SH-SY5Y (cell line): ENCODE results near the gene RIN3.

Experiments
- GATA2 ChIP-seq: IDR thresholded peaks from 2 replicates; pipeline ENCODE4 v1.6.1; 2011; ENCODE audit warnings: mild to moderate bottlenecking, low read depth, low read length
- GATA3 ChIP-seq: IDR thresholded peaks from 2 replicates; pipeline ENCODE4 v1.6.1; 2011; ENCODE audit warnings: low read depth, mild to moderate bottlenecking, low read length, moderate library complexity

DNA sequence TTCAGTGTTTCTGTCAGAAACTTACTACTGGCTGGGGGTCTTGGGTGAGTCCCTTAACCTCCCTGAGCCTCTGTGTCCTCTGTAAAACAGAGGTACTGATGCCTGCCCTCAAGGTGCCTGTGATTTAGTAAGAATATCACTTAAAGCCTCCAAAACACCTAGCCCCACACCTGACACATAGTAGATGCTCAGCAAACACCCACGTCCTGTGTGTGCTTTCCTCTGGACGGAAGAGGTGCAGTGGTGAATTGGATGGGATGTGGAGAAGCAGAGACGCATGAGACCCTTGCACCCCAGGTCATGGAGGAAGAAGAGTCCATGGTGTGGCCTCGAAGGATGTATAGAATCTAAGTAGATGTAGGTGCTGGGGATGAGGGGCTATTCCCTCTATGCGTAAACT lies 124.3 kb downstream of the RIN3 start:
- TF ChIP-seq GATA3 (no peak), GATA2 (no peak)
